Urinary bladder (tissue), 4 donors: ENCODE measurements around the gene GRIK1. TPM values are rescaled to one million over a fixed set of nuclear protein-coding genes. Genes with fewer than 3 reads are reported as not detected.

ENCODE experiments used
- DNase-seq: peaks from one replicate; pipeline ENCODE4 v3.0.0-alpha.2; 2015; ENCODE audit errors: extremely low spot score
- H3K27ac ChIP-seq: one replicate; pipeline ENCODE4 v1.5.1; 2013; ENCODE audit warnings: low read depth, mild to moderate bottlenecking, moderate library complexity
- H3K36me3 ChIP-seq: one replicate; pipeline ENCODE4 v1.6.1; 2013; ENCODE audit warnings: mild to moderate bottlenecking, moderate library complexity; ENCODE audit not compliant: insufficient read depth
- H3K4me1 ChIP-seq: one replicate; pipeline ENCODE4 v1.6.1; 2013; ENCODE audit warnings: mild to moderate bottlenecking, moderate library complexity; ENCODE audit not compliant: insufficient read depth
- H3K4me3 ChIP-seq: one replicate; pipeline ENCODE4 v1.5.1; 2013; ENCODE audit warnings: low read depth, low read length
- WGBS: extraction: QIAGEN DNeasy Blood & Tissue Kit; methylation state at CpG from one replicate; pipeline ENCODE4 v1.1.7; 2013; 5-methylcytosine and 5-hydroxymethylcytosine counted together
- polyA plus RNA-seq: library from polyadenylated mRNA; stranded (reverse); fragments of 200-250 nt; gene quantifications from one replicate; pipeline ENCODE4 v1.2.3, GENCODE V29; 2013
- total RNA-seq: library from RNA; depleted of rRNA; stranded (reverse); fragments of >200 nt; gene quantifications from one replicate; pipeline ENCODE4 v1.2.3, GENCODE V29; 2014
- donor health status: healthy with polysubstance abuse.
- donor health status: healthy.

The GRIK1 gene
- total and polyA plus RNA-seq, 2 donors, result 1.7 to 3.8 TPM

DNA sequence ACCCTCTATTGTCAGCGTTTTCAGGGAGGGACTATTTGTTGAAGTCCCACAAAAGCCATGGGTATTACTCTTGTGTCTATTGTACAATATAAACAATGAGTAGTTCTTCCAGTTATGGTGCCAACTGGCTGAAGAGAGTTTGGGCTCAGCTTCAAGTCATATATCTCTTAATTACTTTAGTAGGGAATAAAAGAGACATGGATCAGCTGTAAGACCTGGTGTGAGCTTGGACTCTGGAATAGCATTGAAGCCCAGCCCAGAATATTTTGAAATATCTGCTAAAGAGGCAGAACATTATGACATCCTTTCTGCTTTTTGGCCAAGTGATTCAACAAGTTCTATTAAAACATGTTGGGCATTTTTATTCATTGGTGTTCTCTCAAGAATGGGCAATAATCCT is 416.1 kb downstream of the GRIK1 start:
- H3K4me3 ChIP-seq, result no peak overlapping the region
- H3K36me3 ChIP-seq, result no peaks in the 10 kb centered on the region
- 30% methylated on average over 1 of the region's 1 CpG for WGBS
- no peak overlapping the region for H3K27ac ChIP-seq
- DNase-seq, result no peak
- no peaks in the 10 kb centered on the region for H3K4me1 ChIP-seq

DNA sequence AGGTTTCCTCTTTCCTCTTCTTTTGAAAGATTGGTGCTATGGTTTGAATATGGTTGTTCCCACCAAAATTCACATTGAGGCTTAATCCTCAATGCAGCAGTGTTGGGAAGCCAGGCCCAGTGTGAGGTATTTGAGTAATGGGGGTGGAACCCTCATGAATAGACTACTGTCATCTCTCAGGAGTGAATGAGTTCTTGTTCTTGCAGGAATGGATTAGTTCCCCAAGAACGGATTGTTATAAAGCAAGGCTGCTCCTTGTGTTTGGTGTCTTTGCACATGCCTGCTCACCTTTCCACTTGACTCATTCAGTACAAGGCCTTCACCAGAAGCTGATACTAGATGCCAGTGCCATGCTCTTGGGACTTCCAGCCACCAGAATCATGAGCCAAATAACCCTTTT is 417.9 kb downstream of the GRIK1 start:
- Histone ChIP-seq H3K4me1 (no peaks in the 10 kb centered on the region), H3K27ac (no peak overlapping the region), H3K36me3 (no peaks in the 10 kb centered on the region), H3K4me3 (no peak overlapping the region)
- 92% methylated on average over 1 of the region's 1 CpG for WGBS
- DNase-seq, result no peak

DNA sequence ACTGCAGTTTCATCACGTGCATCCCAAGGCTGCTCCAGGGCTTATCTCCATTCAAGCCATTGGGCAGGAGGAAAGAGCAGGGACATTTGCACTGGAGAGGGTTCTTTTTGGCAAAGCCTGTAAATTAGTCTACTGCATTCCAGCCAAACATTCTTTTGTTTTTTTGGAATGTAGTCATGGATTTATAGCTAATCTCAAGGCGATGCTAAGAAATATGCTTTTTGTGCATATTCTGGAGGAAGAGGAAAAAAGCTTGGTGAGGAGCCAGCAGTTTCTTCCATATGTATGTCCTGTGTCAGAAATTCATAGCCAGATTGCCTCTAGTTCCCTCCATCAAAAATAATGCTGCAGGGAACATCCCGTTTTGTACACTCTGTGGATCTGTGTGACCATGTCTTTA is 419.6 kb downstream of the GRIK1 start:
- Histone ChIP-seq H3K27ac (no peak overlapping the region), H3K36me3 (no peaks in the 10 kb centered on the region), H3K4me3 (no peak overlapping the region), H3K4me1 (no peaks in the 10 kb centered on the region)
- no peak for DNase-seq
- 72% methylated on average over 3 of the region's 3 CpGs for WGBS

DNA sequence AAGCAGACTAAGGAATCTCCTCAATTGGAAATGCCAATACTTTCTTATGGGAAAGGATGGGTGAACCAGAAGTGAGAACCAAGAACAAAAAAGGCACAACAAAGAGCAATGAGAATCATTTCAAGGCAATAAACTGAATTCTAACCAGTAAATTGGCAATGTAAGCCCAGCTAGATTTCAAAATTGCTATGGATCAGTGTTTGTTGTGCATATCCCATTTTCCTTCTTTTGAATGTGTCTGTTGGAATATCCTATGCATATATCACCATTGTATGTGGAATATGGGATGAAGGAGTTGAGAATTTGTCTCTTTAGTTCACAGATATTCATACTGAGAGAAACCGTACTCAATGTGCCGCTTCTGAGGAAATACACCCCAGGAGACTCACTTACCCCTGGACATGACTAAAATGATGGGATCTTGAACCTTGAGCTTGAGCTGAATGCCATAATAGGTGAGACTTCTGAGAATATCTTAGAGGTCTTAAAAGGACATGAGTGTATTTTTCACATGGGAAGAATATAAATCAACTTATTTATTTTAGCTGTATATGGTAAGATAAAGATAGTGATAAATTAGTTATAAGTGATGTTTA is 425.0 kb downstream of the GRIK1 start:
- 99% methylated on average over 2 of the region's 2 CpGs for WGBS
- no peak overlapping the region for H3K4me3 ChIP-seq
- H3K36me3 ChIP-seq, result no peaks in the 10 kb centered on the region
- no peak for DNase-seq
- H3K4me1 ChIP-seq, result no peaks in the 10 kb centered on the region
- H3K27ac ChIP-seq, result no peak overlapping the region

DNA sequence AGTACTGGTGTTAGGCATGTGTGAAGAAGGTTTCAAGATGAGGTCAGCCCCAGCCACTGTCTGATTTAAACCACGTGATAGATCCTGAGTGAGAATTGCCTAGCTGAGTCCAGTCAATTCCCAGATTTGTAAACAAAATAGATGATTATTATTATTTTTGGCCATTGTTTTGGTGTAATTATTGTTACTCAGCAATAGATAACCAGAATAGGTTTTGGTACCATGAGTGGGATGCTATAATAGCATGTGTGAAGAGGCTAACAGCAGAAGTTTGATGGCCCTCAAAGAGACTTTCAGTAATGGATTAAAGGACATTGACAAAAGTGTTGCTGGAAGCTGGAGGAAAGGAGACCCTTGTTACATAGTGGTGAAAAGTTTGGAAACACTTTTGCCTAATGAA is 426.3 kb downstream of the GRIK1 start:
- H3K4me3 ChIP-seq, result no peak overlapping the region
- no peak overlapping the region for H3K27ac ChIP-seq
- WGBS, result 90% methylated on average over 1 of the region's 1 CpG
- no peaks in the 10 kb centered on the region for H3K36me3 ChIP-seq
- no peaks in the 10 kb centered on the region for H3K4me1 ChIP-seq
- DNase-seq, result no peak

DNA sequence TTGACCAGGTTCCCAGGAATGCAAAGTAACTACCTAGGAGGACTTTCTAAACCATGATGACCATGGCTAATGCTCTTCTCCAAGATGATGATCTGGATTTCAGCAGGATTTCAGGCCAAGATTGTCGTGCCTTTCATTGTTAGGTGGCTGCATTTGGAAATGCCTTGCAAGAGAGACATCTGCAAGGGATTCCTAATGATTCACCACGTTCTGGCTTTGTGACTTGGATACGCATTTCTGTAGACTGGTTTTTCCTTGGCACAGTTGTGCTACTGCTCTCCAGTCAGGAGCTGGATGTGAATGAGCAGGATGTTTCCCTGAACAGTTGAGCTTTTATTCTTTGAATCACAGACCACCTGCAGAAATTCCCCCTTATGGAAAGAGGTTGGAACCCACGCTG is 428.7 kb downstream of the GRIK1 start:
- H3K27ac ChIP-seq, result no peak overlapping the region
- no peak overlapping the region for H3K4me3 ChIP-seq
- WGBS, result 87% methylated on average over 4 of the region's 4 CpGs
- no peak for DNase-seq
- H3K4me1 ChIP-seq, result no peaks in the 10 kb centered on the region
- no peaks in the 10 kb centered on the region for H3K36me3 ChIP-seq

DNA sequence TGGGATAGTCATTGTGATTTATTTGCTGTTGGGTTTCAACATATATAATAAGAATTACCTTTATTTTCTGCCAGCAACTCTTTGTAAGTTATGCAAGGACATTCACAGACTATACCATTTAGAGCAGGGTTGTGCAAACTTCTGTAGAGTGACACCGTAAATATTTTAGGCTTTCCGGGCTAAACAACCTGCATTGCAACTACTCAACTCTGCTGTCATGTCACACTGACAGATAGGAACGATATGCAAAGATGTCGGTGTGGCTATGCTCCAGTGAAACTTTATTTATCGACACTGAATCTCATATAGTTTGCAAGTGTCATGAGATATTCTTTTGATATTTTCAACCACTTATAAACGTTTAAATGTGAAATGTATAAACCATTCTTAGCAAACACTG is 430.7 kb downstream of the GRIK1 start:
- Histone ChIP-seq H3K4me3 (no peak overlapping the region), H3K4me1 (no peaks in the 10 kb centered on the region), H3K27ac (no peak overlapping the region), H3K36me3 (peaks cover 1% of the 10 kb centered on the region)
- 79% methylated on average over 6 of the region's 6 CpGs for WGBS
- no peak for DNase-seq

DNA sequence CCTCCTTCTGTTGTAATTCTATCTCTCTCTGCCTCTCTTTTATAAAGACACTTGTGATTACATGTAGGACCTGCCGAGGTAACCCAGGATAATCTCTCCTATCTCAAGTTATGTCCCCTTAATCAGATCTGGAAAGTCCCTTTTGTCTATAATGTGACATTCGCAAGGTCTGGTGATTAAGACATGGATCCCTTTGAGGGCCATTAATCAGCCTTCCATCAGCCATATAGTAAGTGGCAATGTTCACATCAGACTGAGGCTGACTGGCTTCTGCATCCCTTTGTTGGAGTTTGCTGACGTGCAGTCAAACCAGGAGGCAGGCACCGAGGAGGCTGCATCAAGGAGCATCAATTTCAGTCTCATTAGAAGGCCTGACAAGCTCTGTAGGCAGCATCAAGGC is 431.5 kb downstream of the GRIK1 start:
- DNase-seq, result no peak
- peaks cover 1% of the 10 kb centered on the region for H3K36me3 ChIP-seq
- 75% methylated on average over 4 of the region's 4 CpGs for WGBS
- H3K4me3 ChIP-seq, result no peak overlapping the region
- no peak overlapping the region for H3K27ac ChIP-seq
- no peaks in the 10 kb centered on the region for H3K4me1 ChIP-seq

DNA sequence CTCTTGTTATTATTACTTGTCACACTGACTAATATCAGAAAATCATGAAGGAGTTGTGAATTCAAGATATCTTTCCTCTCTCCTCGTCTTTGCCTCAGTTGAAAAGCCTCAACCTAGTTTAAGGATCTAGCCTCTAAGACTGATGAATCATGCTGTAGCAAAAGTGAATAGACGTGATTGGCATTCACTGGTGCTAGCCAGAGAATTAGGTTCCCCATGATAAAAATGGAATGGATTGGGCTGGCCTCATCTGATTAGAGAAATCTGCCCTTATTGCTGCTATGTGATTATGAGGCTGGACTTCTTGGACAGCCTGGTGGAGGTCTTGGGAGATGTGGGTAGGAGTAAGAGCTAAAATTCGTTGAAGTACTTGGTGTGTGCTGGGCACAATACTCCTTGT is 432.8 kb downstream of the GRIK1 start:
- 85% methylated on average over 3 of the region's 3 CpGs for WGBS
- Histone ChIP-seq H3K36me3 (peaks cover 1% of the 10 kb centered on the region), H3K4me3 (no peak overlapping the region), H3K4me1 (no peaks in the 10 kb centered on the region), H3K27ac (no peak overlapping the region)
- DNase-seq, result no peak

DNA sequence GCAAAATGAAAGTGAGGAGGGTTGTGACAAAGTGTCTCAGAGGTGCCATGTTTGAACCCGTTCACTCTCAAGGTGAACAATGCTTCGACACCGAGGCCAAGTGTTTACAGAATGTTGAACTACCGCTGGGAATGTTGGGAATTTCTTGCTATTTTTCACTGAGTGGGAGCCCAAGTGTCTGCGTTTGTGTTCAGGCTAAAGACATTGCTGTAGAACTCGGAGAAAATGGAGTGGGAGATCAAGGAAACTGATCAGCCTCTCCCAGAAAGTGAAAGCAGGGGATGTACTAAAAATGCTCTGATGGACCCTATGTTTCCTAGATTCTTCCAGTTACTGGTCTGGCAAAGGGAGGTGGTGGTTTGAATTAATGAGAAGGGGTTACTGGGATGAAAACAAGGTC is 433.6 kb downstream of the GRIK1 start:
- H3K36me3 ChIP-seq, result peaks cover 1% of the 10 kb centered on the region
- H3K4me1 ChIP-seq, result no peaks in the 10 kb centered on the region
- DNase-seq, result no peak
- no peak overlapping the region for H3K4me3 ChIP-seq
- WGBS, result 66% methylated on average over 6 of the region's 6 CpGs
- H3K27ac ChIP-seq, result no peak overlapping the region

DNA sequence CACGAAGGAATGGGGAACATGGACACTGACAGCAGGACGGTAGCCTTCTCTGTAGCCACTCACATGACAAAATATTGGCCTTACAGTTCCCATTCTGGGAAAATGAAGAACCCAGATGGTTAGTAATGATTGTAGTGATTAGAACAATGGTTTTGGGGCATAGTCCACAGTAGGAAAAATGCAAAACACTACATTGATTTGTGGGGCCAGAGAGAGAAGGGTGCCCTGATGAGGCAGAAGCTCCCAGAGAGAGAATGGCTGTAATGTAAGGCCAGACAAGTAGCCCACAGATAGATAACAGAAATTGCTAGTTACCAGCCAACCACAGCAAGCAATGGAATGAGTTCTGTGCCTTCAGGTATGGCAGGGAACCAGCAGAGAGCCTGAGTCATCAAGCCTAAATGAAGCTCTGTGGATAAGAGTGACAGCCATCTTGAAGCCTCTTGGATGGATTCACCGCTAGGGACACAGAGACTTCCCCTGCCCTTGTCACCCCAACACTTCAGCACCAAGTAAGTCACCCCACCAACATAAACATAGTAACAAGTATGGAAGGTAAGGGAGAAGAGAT is 435.0 kb downstream of the GRIK1 start:
- 82% methylated on average over 3 of the region's 3 CpGs for WGBS
- DNase-seq, result no peak
- no peak overlapping the region for H3K27ac ChIP-seq
- H3K4me3 ChIP-seq, result no peak overlapping the region
- H3K36me3 ChIP-seq, result peaks cover 1% of the 10 kb centered on the region
- H3K4me1 ChIP-seq, result no peaks in the 10 kb centered on the region

DNA sequence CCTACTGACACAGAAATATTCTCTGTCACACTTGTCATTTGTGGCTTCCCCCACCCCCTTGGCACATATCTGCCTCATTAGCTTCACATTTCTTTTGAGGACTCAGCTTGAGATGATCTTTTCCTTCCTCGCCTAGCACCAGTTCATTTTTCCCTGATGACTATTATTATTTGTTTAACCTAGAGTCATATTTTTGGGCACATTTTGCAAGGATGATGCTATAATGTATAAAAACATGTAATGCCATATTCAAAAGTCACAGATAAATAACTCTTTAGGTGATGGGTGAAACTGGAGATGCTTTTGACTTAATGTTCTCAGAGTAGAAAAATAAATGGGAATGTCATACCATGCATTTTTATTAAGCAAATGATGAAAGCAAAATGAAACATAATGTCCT is 438.3 kb downstream of the GRIK1 start:
- Histone ChIP-seq H3K4me3 (no peak overlapping the region), H3K36me3 (peaks cover 1% of the 10 kb centered on the region), H3K27ac (no peak overlapping the region), H3K4me1 (no peaks in the 10 kb centered on the region)
- no peak for DNase-seq
- WGBS, result 89% methylated on average over 1 of the region's 1 CpG

DNA sequence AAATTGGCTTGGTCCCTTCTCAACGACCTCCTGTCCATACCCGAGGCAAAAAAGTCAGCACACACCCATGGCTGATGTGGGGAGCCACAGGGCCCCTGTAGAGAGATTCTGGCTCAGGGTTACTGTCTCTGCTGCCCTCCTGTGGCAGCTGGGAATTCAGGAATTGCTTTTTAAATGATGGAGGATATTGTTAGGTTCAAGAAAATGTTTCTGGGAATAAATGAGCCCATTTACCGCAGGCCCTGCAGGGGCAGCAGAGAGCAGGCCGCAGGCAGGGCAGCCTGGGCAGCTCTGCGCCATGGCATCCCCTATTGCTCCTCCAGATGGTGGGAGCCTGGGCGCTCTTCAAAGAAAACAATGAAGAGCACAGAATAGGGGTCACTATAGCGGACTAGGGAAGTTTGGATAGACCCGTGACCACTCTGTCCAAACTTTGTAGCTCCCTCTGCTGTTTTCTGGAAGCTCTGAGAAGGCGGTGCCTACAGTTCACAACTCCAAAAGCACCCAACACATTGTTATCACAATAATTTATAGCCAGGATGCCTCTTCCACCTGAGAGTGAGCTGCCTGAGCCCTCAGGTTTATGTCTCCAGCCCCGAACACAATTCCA is 440.0 kb downstream of the GRIK1 start:
- no peak for DNase-seq
- no peak overlapping the region for H3K27ac ChIP-seq
- no peaks in the 10 kb centered on the region for H3K36me3 ChIP-seq
- 87% methylated on average over 10 of the region's 10 CpGs for WGBS
- H3K4me3 ChIP-seq, result no peak overlapping the region
- no peaks in the 10 kb centered on the region for H3K4me1 ChIP-seq

DNA sequence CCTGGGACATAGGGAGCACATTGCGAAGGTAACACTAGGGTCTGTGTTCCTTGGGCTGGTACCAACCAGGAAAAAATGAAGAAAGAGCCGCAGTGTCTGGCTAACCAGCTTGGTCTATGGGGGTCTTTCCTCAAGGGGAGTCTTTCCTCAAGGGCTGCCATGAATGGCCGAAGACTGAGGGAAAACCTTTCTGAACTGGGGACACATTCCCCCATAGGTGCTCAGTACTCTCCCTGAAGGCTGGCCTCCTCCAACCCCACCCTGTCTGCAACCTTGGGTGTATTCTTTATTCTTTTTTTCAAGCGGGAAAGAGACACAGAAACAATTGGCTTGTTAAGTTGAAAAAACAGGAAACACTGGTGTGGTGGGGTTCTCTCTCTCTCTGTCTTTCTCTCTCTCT is 440.6 kb downstream of the GRIK1 start:
- no peaks in the 10 kb centered on the region for H3K36me3 ChIP-seq
- no peak for DNase-seq
- no peaks in the 10 kb centered on the region for H3K4me1 ChIP-seq
- no peak overlapping the region for H3K27ac ChIP-seq
- H3K4me3 ChIP-seq, result no peak overlapping the region
- 88% methylated on average over 4 of the region's 4 CpGs for WGBS
